Myocyte (in vitro differentiated cells): ENCODE data around the gene NUTF2. TPM values are rescaled to one million over a fixed set of nuclear protein-coding genes. Genes with fewer than 3 reads are reported as not detected.

Experiments used
- DNase-seq: peaks from one replicate; pipeline ENCODE4 v3.0.0-alpha.2; 2012; ENCODE audit warnings: low read depth
- total RNA-seq: library from RNA; depleted of rRNA; stranded (reverse); fragments of >200 nt; gene quantifications from 2 replicates; pipeline ENCODE4 v1.2.3, GENCODE V29; 2014

NUTF2 gene
- total RNA-seq, 1 donor from 2014 or later: 182 TPM

DNA sequence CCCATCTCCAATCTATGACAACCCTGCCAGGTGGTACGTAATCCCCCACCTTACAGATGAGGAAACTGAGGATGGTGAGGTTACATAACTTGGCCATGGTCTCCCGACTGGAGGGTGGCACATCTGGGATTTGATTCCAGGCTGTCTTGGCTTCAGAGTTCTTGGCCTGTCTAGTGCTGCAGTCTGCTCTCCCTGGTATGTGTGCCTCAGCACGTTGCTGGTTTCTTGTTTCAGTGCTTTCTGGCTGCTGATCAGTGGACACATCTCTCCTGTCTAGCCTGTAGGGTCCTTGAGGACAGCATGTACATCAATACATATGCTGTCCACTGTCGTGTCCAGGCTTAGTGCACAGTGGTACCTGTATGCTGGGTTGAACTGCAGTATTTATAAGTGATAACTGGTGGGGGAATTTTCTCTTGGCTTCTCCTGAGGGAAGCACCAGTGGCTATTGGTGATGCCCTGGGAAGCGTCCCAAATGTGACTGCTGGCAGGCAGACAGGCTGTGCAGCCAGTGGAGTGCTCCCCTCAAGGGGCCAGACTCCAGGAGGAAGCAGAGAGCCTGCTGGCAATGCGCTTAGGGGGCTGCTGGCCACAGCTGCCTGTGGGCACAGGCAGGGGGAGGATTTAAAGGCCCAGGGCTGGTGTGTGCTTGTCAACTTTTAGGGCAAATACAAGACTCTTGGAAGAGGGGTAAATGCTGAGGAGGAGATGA is 70.6 kb downstream of the NUTF2 start:
- DNase-seq: peak; percentile 75

DNA sequence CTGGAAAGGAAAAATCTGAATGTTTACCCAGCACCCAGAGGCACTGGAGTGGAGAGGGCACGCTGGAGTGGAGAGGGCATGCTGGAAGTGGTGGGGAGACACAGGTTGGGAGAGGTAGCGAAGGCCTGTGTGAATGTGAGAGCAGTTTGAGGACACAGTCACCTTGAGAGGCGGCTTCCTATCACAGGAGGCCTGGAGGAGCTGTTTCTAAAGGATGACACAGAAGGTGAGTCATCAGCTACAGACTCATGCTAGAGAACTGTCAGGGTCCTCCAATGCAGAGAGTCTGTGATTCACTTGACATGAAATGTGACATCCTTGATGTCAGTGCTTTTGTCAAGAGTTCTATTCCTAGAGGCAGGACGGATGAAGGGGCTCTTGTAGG is 71.1 kb downstream of the NUTF2 start:
- peak; percentile 82 for DNase-seq

DNA sequence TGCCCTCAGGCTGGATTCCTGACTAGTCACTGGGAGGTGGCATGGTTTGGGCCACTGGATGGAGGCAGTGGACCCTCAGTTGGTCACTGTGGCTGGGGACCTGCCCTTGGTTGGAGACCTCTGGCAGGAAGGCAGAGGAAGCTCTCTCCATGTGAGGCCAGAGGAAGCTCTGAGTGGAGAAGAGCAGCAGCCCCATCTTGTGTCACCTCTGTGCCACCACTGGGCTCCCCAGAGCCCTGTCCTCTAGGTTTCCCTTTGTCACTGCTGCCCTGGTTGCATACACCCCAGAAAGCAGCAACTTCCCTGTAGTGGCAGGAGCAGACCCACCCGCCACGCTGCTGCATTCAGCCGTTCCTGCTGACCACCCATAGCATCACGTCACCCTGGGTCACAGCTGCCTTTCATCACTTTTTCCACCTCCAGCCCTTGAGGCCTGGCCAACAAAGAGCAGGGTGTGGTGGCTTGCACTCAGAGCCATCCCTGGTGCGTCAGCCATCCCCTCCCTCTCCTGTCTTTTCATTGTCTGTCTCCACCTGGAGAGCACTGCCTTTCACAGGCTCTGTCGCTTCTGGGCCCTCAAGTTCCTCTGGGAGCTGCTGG is 73.0 kb downstream of the NUTF2 start:
- DNase-seq: no peak

Other genes with a start within 250 kb of the NUTF2 start
- gene CARMIL2, start 201.8 kb upstream of the NUTF2 start, total RNA-seq: 0.08 and 0.83 TPM in 2 replicates
- 15.8 and 17.5 TPM in 2 replicates for gene ACD, start 186.7 kb upstream of the NUTF2 start, total RNA-seq
- 3.4 and 4.1 TPM in 2 replicates for gene PARD6A, start 186.0 kb upstream of the NUTF2 start, total RNA-seq
- gene ENKD1, start 180.2 kb upstream of the NUTF2 start, total RNA-seq: 11.1 and 12.7 TPM in 2 replicates
- gene C16orf86, start 180.1 kb upstream of the NUTF2 start, total RNA-seq: 10.8 and 11.6 TPM in 2 replicates
- 10.5 and 11.2 TPM in 2 replicates for gene GFOD2, start 127.6 kb upstream of the NUTF2 start, total RNA-seq
- 6.9 and 9.4 TPM in 2 replicates for gene RANBP10, start 40.4 kb upstream of the NUTF2 start, total RNA-seq
- 1.1 and 4.5 TPM in 2 replicates for gene TSNAXIP1, start 40.0 kb upstream of the NUTF2 start, total RNA-seq
- 67.0 and 73.3 TPM in 2 replicates for gene THAP11, start 4.6 kb upstream of the NUTF2 start, total RNA-seq
- gene CENPT, start 760 bp downstream of the NUTF2 start, total RNA-seq: 48.3 and 63.7 TPM in 2 replicates
- gene EDC4, start 26.1 kb downstream of the NUTF2 start, total RNA-seq: 147 and 164 TPM in 2 replicates
- 0.83 and 1.9 TPM in 2 replicates for gene NRN1L, start 38.0 kb downstream of the NUTF2 start, total RNA-seq
- gene PSKH1, start 46.3 kb downstream of the NUTF2 start, total RNA-seq: 9.4 and 10.6 TPM in 2 replicates
- gene CTRL, start 84.9 kb downstream of the NUTF2 start, total RNA-seq: 0.42 and 1.3 TPM in 2 replicates
- 23.4 and 39.3 TPM in 2 replicates for gene PSMB10, start 89.9 kb downstream of the NUTF2 start, total RNA-seq
- gene LCAT, start 97.2 kb downstream of the NUTF2 start, total RNA-seq: 15.3 and 25.1 TPM in 2 replicates
- gene SLC12A4, start 121.7 kb downstream of the NUTF2 start, total RNA-seq: 85.9 and 98.3 TPM in 2 replicates
- gene DPEP3, start 133.6 kb downstream of the NUTF2 start, total RNA-seq: not detected in 2 replicates
- gene DPEP2, start 152.6 kb downstream of the NUTF2 start, total RNA-seq: 0.05 TPM in 1 of 2 replicates, not detected in the other
- gene DPEP2NB, start 169.0 kb downstream of the NUTF2 start, total RNA-seq: not detected in 2 replicates
- gene DDX28, start 176.3 kb downstream of the NUTF2 start, total RNA-seq: 11.1 and 14.1 TPM in 2 replicates
- gene DUS2, start 176.4 kb downstream of the NUTF2 start, total RNA-seq: 20.7 and 20.8 TPM in 2 replicates
- gene NFATC3, start 238.4 kb downstream of the NUTF2 start, total RNA-seq: 36.7 and 40.8 TPM in 2 replicates